GM12801 (cell line): Measurements from ENCODE around the gene KCTD5.

Source experiments
- TF ChIP-seq, protein P1 (sequence below): IDR thresholded peaks from one replicate; pipeline ENCODE4 v1.5.1; 2011; ENCODE audit warnings: control low read depth; ENCODE audit not compliant: insufficient read length; ENCODE audit errors: extremely low read depth

The KCTD5 gene

DNA sequence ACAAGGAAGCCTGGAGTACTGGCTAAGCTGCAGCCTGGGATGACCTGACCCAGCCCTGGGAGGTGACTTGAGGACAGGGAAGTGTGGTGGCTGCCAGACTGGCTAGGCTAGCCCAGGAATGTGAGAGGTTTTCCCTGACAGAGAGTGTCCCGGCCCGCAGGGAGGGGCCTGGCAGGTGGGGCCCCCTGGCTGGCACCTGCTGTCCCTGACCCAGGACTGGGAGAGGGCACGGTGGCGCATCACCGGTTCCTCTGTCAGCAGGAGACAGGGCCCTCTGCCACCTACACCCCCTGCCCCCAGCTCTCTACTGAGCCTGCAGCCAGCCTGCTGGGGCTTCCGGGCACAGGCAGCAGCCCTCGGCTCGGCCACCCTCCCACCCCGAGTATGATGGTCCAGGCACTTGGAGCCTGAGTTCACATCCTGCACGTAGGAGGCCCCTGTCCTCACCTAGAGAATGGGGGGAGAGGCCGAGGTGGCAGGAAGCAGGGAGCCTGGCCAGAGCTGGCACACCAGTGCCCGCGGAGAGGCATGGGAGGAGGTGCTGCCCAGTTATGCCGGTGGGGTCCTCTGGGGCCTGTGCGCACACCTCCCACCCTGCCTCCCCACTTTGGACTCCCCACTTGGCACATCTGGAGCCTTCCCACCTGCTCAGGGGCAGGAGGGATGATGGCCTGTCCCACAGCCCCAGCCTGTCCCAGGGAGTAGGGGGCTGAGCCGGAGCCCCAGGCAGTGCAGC, 37.2 kb downstream of the KCTD5 start:
- TF ChIP-seq, protein P1, sequence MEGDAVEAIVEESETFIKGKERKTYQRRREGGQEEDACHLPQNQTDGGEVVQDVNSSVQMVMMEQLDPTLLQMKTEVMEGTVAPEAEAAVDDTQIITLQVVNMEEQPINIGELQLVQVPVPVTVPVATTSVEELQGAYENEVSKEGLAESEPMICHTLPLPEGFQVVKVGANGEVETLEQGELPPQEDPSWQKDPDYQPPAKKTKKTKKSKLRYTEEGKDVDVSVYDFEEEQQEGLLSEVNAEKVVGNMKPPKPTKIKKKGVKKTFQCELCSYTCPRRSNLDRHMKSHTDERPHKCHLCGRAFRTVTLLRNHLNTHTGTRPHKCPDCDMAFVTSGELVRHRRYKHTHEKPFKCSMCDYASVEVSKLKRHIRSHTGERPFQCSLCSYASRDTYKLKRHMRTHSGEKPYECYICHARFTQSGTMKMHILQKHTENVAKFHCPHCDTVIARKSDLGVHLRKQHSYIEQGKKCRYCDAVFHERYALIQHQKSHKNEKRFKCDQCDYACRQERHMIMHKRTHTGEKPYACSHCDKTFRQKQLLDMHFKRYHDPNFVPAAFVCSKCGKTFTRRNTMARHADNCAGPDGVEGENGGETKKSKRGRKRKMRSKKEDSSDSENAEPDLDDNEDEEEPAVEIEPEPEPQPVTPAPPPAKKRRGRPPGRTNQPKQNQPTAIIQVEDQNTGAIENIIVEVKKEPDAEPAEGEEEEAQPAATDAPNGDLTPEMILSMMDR = no peak

DNA sequence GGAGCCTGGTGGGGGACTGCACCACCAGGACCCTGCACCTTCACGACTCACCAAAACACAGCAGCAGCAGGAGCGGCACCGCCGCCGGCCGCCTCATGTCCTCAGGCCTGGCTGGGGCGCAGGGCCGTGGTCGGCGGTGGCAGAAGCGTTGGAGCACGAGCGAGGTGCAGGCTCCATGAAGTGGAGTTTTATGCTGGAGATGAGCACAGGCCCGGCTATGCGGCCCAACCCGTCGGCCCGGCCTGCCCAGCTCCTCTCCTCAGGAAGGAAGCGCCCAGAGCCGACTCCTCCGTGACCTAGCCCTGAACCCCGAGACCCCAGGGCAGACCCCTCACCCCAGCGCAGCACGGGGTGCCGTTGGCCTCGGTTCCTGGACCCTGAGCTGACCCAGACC, 37.7 kb downstream of the KCTD5 start, which contains the start of gene PRSS27:
Gene PRSS27, minus strand, starts transcription at position 161 of the 394 bp plus-strand sequence. Its CDS starts 64 bp downstream, at position 97.
- TF ChIP-seq, protein P1 = no peak

DNA sequence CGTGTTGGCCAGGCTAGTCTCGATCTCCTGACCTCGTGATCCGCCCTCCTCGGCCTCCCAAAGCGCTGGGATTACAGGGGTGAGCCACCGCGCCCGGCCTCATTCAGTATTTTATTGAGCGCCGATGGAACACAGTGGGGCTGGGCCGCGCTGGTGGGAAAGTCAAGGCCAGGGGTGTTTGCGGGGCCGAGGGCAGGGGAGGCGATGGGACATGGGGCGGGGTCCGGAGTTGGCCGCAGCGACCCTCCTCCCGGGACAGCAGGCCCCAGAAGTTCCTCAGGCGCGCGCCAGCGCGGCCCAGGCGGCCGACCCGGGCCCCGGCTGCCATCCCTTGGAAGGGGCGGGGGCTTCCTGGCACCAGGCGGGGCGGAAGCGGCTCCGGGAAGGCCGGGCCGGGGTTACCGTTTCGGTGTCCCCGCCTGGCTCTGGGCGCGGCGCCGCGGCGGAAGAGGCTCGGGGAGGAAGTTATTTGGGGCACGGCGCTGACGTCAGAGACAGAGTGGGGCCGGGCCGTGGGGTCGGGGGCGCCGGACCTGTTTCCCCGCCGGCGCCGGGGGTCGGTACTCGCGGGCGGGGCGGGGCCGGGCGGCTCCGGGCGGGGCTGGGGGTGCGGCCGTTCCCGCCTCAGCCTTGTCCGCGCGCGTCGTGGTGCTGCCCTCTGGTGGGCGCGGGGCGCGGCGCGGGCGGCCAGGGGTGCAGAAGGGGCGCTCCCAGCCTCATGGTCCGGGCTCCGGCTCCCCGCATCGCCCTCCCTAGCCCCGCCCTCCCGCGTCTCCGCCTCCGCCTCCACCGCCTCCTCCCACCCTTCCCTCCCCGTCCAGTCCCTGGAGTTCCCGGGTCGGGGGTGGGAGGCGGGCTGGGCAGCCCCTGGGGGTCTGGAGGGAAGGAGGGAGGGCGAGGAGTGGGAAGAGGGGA, 38.7 kb downstream of the KCTD5 start:
- TF ChIP-seq, protein P1 = no peak

DNA sequence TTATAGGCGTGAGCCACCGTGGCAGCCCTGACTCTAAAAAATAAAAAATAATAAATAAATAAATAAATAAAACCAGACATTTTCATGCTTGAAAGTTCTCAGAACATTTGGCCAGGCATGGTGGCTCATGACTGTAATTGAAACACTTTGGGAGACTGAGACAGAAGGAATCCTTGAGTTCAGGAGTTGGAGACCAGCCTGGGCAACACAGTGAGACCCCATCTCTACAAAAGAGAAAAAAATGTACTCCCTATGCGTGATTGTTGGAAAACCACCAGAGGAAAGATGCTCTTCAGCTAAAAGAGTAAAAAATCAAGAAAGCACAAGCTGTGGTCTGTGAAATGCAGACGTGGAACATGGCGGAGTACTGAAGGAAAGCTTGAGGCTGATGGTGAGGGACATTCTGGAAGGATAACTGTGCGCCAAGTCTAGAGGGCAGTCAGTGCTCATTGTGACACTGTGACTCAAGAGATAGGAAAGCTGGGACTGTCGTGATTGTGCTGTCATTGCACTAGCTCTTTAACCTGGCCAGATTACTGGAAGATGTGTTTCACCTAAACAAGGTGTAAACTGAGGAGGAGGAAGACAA, 41.9 kb downstream of the KCTD5 start:
- TF ChIP-seq, protein P1 = no peak

DNA sequence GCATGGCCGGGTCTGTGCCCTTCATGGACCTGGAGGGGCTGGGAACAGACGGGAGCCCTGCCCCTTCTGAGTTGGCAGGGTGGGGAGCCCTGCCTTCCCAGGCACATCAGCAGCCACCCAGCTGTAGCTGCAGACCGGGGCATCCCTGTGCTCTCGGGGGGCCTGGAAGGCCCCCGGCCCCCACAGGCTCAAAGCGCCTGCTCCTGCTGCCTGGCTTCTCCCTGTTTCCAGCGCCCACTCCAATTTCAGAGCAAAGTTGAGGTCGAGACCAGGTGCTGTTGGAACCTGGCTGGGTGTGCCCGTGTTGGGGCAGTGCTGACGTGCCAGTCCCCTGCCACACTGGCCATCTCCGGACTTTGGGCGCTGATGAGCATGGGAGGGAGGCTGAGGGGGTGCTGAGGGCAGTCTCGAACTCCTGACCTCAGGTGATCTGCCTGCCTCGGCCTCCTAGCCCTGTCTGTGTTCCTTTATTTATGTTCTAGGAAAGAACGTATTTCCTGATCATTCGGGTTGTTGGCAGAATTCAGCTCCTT, 42.6 kb downstream of the KCTD5 start:
- TF ChIP-seq, protein P1 = no peak

DNA sequence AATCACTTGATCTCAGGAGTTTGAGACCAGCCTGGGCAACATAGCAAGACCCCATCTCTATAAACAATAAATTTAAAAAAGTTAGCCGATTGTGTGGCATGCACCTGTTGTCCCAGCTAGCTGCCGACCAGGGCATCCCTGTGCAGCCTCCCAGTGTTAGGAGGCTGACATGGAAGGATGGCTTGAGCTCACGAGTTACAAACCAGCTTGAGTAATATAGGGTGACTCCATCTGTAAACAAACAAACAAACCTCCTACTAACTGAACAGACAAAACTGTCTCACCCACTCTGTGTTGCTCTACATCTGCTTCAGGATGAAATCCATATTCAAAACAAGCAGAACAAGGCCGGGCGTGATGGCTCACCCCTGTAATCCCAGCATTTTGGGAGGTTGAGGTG, 44.6 kb downstream of the KCTD5 start:
- TF ChIP-seq, protein P1 = no peak

DNA sequence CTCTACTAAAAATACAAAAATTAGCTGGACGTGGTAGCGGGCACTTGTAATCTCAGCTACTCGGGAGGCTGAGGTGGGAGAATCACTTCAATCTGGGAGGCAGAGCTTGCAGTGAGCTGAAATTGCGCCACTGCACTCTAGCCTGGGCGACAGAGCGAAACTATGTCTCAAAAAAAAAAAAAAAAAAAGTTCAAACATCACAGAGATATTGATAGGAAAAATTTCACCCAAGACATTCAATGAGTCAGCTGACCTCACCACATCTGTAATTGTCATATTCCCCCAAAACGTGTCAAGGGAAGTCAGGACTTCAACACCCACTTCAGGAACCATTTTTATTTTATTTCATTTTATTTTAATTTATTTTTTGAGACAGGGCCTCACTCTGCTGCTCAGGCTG, 45.7 kb downstream of the KCTD5 start:
- TF ChIP-seq, protein P1 = no peak
